H1 (cell line): ENCODE data around the gene SH2D1B.

Experiments
- CHD2 ChIP-seq: IDR thresholded peaks from 2 replicates; pipeline ENCODE4 v1.6.1; 2012; ENCODE audit warnings: low read length, improper control_type of control experiment
- EP300 ChIP-seq, 2 experiments: IDR thresholded peaks; 1 replicate in 1 of 2; 2 replicates in 1 of 2; pipeline ENCODE4 v1.6.1; 2011 to 2012; ENCODE audit warnings: low read depth in 2 of 2, low read length in 2 of 2, mild to moderate bottlenecking in 2 of 2, borderline replicate concordance in 1 of 2, inconsistent platforms in 1 of 2, moderate library complexity in 1 of 2
- EZH2 ChIP-seq: fragments of 200-600 bp; sonication (generic); IDR thresholded peaks from 2 replicates; pipeline ENCODE4 v1.7.1; 2012; ENCODE audit warnings: low read depth, mild to moderate bottlenecking, moderate library complexity, low read length, inconsistent platforms; ENCODE audit not compliant: severe bottlenecking
- HDAC2 ChIP-seq, 2 experiments: fragments of 300-600 bp in 1 of 2; sonication (generic) in 1 of 2; IDR thresholded peaks; 2 replicates each; pipeline ENCODE4 v1.6.1; 2011 to 2012; ENCODE audit warnings: low read depth in 2 of 2, low read length in 2 of 2, mild to moderate bottlenecking in 2 of 2, moderate library complexity in 2 of 2, borderline replicate concordance in 1 of 2, inconsistent platforms in 1 of 2
- JUN ChIP-seq: IDR thresholded peaks from 2 replicates; pipeline ENCODE4 v1.6.1; 2011; ENCODE audit warnings: low read depth, mild to moderate bottlenecking, improper control_type of control experiment, low read length
- JUND ChIP-seq: IDR thresholded peaks from 2 replicates; pipeline ENCODE4 v1.6.1; 2011; ENCODE audit warnings: mild to moderate bottlenecking, improper control_type of control experiment, low read length
- MAFK ChIP-seq: IDR thresholded peaks from 2 replicates; pipeline ENCODE4 v1.6.1; 2012; ENCODE audit warnings: low read depth, mild to moderate bottlenecking, improper control_type of control experiment, low read length
- NRF1 ChIP-seq: IDR thresholded peaks from 2 replicates; pipeline ENCODE4 v1.6.1; 2011; ENCODE audit warnings: mild to moderate bottlenecking, low read depth, low read length, improper control_type of control experiment
- SP2 ChIP-seq: IDR thresholded peaks from 2 replicates; pipeline ENCODE4 v1.6.1; 2012; ENCODE audit warnings: mild to moderate bottlenecking, low read length, inconsistent platforms
- YY1 ChIP-seq: IDR thresholded peaks from 2 replicates; pipeline ENCODE4 v1.6.1; 2011; ENCODE audit warnings: low read depth, mild to moderate bottlenecking, low read length
- TF ChIP-seq, protein P1 (sequence below), 3 experiments: IDR thresholded peaks; 1 replicate in 2 of 3; 2 replicates in 1 of 3; pipeline versions ENCODE4 v1.5.1 to v1.6.1; 2011; ENCODE audit warnings: low read length in 3 of 3, mild to moderate bottlenecking in 3 of 3, inconsistent platforms in 2 of 3, low read depth in 1 of 3, moderate library complexity in 1 of 3; ENCODE audit not compliant: insufficient read depth in 1 of 3; ENCODE audit errors: control extremely low read depth in 1 of 3
- TF ChIP-seq, protein P2 (sequence below): IDR thresholded peaks from 2 replicates; pipeline ENCODE4 v1.6.1; 2012; ENCODE audit warnings: low read length, inconsistent platforms

DNA sequence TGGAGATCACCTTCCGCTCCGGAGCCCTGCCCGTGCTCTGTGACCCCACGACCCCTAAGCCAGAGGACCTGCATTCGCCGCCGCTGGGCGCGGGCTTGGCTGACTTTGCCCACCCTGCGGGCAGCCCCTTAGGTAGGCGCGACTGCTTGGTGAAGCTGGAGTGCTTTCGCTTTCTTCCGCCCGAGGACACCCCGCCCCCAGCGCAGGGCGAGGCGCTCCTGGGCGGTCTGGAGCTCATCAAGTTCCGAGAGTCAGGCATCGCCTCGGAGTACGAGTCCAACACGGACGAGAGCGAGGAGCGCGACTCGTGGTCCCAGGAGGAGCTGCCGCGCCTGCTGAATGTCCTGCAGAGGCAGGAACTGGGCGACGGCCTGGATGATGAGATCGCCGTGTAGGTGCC is 44.9 kb downstream of the SH2D1B start:
- TF ChIP-seq JUND (no peak), EP300 (IDR thresholded peaks at IDR 0.05; ENCODE audit: borderline replicate concordance in 1 of 2, low read depth in 2 of 2, low read length in 2 of 2) (no peak), CHD2 (no peak), JUN (no peak), HDAC2 (IDR thresholded peaks at IDR 0.05; ENCODE audit: borderline replicate concordance in 1 of 2, low read depth in 2 of 2, low read length in 2 of 2) (no peak), YY1 (no peak), NRF1 (no peak), MAFK (no peak), SP2 (no peak), EZH2 (no peak)
- TF ChIP-seq, protein P1, sequence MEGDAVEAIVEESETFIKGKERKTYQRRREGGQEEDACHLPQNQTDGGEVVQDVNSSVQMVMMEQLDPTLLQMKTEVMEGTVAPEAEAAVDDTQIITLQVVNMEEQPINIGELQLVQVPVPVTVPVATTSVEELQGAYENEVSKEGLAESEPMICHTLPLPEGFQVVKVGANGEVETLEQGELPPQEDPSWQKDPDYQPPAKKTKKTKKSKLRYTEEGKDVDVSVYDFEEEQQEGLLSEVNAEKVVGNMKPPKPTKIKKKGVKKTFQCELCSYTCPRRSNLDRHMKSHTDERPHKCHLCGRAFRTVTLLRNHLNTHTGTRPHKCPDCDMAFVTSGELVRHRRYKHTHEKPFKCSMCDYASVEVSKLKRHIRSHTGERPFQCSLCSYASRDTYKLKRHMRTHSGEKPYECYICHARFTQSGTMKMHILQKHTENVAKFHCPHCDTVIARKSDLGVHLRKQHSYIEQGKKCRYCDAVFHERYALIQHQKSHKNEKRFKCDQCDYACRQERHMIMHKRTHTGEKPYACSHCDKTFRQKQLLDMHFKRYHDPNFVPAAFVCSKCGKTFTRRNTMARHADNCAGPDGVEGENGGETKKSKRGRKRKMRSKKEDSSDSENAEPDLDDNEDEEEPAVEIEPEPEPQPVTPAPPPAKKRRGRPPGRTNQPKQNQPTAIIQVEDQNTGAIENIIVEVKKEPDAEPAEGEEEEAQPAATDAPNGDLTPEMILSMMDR (IDR thresholded peaks at IDR 0.05; ENCODE audit: control extremely low read depth in 1 of 3, insufficient read depth in 1 of 3, low read depth in 1 of 3, low read length in 3 of 3), result no peak
- TF ChIP-seq, protein P2, sequence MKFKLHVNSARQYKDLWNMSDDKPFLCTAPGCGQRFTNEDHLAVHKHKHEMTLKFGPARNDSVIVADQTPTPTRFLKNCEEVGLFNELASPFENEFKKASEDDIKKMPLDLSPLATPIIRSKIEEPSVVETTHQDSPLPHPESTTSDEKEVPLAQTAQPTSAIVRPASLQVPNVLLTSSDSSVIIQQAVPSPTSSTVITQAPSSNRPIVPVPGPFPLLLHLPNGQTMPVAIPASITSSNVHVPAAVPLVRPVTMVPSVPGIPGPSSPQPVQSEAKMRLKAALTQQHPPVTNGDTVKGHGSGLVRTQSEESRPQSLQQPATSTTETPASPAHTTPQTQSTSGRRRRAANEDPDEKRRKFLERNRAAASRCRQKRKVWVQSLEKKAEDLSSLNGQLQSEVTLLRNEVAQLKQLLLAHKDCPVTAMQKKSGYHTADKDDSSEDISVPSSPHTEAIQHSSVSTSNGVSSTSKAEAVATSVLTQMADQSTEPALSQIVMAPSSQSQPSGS, result no peak
